ENCODE data around the gene BDKRB1. TPM values are rescaled to one million over a fixed set of nuclear protein-coding genes. Genes with fewer than 3 reads are reported as not detected.
A peak's percentile ranks its signal among the peaks of the same experiment; 100 is the strongest.

BDKRB1 gene
- total RNA-seq, 1 donor from 2014 or later: not detected

DNA sequence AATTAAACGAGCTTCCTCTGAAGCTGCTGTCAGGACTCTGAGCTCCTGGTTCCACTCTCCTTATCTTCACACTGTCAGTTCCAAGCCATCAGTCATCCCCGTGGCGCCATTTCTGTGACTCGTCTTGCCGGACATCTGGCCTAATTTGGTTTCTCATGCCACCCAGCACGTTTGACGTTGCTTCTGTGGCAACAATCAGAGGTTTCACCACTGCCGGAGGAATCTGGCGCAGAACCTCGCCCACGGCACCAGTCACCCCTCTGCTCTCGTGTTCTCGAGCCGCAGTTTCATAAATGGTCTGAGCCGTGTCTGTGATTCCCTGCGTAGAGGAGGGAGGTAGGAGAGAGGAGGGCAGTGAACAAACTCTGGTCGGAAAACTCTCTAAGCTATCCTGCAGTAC lies 29.7 kb downstream of the BDKRB1 start:
- peaks cover 8% of the 10 kb centered on the region for H3K36me3 Mint-ChIP-seq (ENCODE audit: low read depth)
- no peaks in the 10 kb centered on the region for H3K9me3 Mint-ChIP-seq
- H3K4me3 Mint-ChIP-seq: no peak overlapping the region
- no peak for DNase-seq (ENCODE audit: low read depth, low spot score)
- H3K4me1 Mint-ChIP-seq: peaks cover 19% of the 10 kb centered on the region
- no peak for TF ChIP-seq CTCF (conservative IDR thresholded peaks at IDR 0.05)
- H3K27ac Mint-ChIP-seq (ENCODE audit: unreplicated experiment): no peak overlapping the region
- H3K27me3 Mint-ChIP-seq (ENCODE audit: low read depth): no peaks in the 10 kb centered on the region

DNA sequence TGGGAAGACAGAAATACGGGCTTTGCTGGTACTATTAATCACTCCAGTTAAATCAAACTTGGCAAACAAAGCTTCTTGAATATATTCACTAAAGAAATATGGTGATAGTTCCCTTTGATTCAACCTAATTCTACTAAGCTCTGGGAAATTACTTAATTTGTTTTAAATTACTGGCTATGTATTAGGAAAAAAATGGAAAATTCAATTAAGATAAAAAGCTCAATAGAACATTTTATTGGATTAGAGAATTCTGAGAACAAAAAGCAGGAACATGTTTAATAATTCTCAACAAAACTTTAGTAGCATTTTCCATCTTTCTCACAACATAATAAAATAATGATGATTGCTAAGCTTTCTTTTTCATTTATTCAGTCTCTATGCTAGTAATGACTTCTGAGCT lies 30.2 kb downstream of the BDKRB1 start:
- Mint-ChIP-seq H3K9me3 (no peaks in the 10 kb centered on the region), H3K4me1 (peaks cover 19% of the 10 kb centered on the region), H3K36me3 (ENCODE audit: low read depth) (peaks cover 8% of the 10 kb centered on the region), H3K27me3 (ENCODE audit: low read depth) (no peaks in the 10 kb centered on the region), H3K27ac (ENCODE audit: unreplicated experiment) (no peak overlapping the region), H3K4me3 (no peak overlapping the region)
- no peak for TF ChIP-seq CTCF (conservative IDR thresholded peaks at IDR 0.05)
- no peak for DNase-seq (ENCODE audit: low read depth, low spot score)

- TF ChIP-seq CTCF (conservative IDR thresholded peaks at IDR 0.05): no peak
- Mint-ChIP-seq H3K36me3 (ENCODE audit: low read depth) (peaks cover 8% of the 10 kb centered on the region), H3K27me3 (ENCODE audit: low read depth) (no peaks in the 10 kb centered on the region)
These were observed 31.8 kb downstream of the BDKRB1 start for GRCh38 chr14:96287856-96288255.

GRCh38 chr14:96294246-96294645 lies 38.2 kb downstream of the BDKRB1 start:
- DNase-seq (ENCODE audit: low read depth, low spot score): no peak
- TF ChIP-seq CTCF (conservative IDR thresholded peaks at IDR 0.05): no peak
- H3K4me3 Mint-ChIP-seq: no peak overlapping the region
- no peak overlapping the region for H3K27ac Mint-ChIP-seq (ENCODE audit: unreplicated experiment)
- H3K36me3 Mint-ChIP-seq (ENCODE audit: low read depth): peaks cover 5% of the 10 kb centered on the region
- H3K4me1 Mint-ChIP-seq: no peaks in the 10 kb centered on the region
- H3K9me3 Mint-ChIP-seq: no peaks in the 10 kb centered on the region
- no peaks in the 10 kb centered on the region for H3K27me3 Mint-ChIP-seq (ENCODE audit: low read depth)

More at GRCh38 chr14:96287856-96288255, 31.8 kb downstream of the BDKRB1 start:
- no peak overlapping the region for H3K4me3 Mint-ChIP-seq
- H3K27ac Mint-ChIP-seq (ENCODE audit: unreplicated experiment): no peak overlapping the region
- peaks cover 3% of the 10 kb centered on the region for H3K4me1 Mint-ChIP-seq
- H3K9me3 Mint-ChIP-seq: no peaks in the 10 kb centered on the region
- DNase-seq (ENCODE audit: low read depth, low spot score): no peak

DNA sequence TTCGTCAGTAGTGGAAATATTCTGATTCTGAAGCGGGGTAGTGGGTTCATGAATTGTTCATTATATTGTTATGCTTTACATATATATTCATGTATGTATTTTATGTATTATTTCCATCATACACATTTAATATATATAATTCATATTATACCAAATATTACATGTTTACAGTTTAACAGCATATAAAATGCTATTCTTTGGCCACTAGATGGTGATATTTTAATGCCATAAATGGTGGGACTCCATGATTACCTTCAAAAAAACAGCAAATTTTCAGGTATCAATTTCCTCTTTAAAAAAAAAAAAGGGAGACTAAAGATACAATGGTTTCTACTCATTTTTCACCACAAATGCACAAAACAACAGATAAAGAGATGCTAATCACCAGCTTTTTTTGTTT lies 41.0 kb downstream of the BDKRB1 start:
- no peaks in the 10 kb centered on the region for H3K27me3 Mint-ChIP-seq (ENCODE audit: low read depth)
- no peaks in the 10 kb centered on the region for H3K36me3 Mint-ChIP-seq (ENCODE audit: low read depth)
- H3K9me3 Mint-ChIP-seq: no peaks in the 10 kb centered on the region
- no peak overlapping the region for H3K27ac Mint-ChIP-seq (ENCODE audit: unreplicated experiment)
- TF ChIP-seq CTCF (conservative IDR thresholded peaks at IDR 0.05): peak; percentile 76
- no peak for DNase-seq (ENCODE audit: low read depth, low spot score)
- H3K4me1 Mint-ChIP-seq: no peaks in the 10 kb centered on the region
- no peak overlapping the region for H3K4me3 Mint-ChIP-seq
